Fibroblast of villous mesenchyme (primary cell): ENCODE data around the gene CLEC9A. TPM values are rescaled to one million over a fixed set of nuclear protein-coding genes. Genes with fewer than 3 reads are reported as not detected.

Experiments used
- DNase-seq: peaks from one replicate; pipeline ENCODE4 v3.0.0-alpha.2; 2010; ENCODE audit warnings: low read depth
- H3K4me3 ChIP-seq: 2 replicates; pipeline ENCODE4 v1.5.1; 2011; ENCODE audit warnings: low read depth, mild to moderate bottlenecking, low read length
- total RNA-seq: library from RNA; depleted of rRNA; stranded (reverse); fragments of >200 nt; gene quantifications from 2 replicates; pipeline ENCODE4 v1.2.3, GENCODE V29; 2012
- TF ChIP-seq, protein P1 (sequence below): IDR thresholded peaks from 2 replicates; pipeline ENCODE4 v1.5.1; 2012; ENCODE audit warnings: low read depth, mild to moderate bottlenecking, low read length; ENCODE audit not compliant: insufficient read depth

The CLEC9A gene
- total RNA-seq, 1 donor, result not detected

DNA sequence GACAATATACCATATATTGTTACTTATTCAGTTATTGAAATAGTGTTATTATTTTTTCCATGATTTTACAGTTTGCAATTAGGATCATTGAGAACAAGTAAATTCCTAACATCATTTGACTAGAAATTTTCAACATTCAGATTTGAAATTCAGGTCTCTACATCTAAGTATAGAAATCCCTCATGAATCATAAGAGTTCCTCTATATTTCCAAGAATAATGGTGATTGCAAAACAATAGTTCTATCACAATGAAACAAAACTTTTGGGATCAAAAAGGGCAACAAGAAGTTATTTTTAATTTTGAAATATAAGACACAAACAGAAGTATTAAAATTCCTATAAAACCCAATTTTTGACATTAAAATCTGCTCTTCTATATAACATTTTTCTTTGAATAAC lies 57.5 kb downstream of the CLEC9A start:
- DNase-seq, result no peak
- TF ChIP-seq, protein P1, sequence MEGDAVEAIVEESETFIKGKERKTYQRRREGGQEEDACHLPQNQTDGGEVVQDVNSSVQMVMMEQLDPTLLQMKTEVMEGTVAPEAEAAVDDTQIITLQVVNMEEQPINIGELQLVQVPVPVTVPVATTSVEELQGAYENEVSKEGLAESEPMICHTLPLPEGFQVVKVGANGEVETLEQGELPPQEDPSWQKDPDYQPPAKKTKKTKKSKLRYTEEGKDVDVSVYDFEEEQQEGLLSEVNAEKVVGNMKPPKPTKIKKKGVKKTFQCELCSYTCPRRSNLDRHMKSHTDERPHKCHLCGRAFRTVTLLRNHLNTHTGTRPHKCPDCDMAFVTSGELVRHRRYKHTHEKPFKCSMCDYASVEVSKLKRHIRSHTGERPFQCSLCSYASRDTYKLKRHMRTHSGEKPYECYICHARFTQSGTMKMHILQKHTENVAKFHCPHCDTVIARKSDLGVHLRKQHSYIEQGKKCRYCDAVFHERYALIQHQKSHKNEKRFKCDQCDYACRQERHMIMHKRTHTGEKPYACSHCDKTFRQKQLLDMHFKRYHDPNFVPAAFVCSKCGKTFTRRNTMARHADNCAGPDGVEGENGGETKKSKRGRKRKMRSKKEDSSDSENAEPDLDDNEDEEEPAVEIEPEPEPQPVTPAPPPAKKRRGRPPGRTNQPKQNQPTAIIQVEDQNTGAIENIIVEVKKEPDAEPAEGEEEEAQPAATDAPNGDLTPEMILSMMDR, result no peak
- no peak overlapping the region for H3K4me3 ChIP-seq

DNA sequence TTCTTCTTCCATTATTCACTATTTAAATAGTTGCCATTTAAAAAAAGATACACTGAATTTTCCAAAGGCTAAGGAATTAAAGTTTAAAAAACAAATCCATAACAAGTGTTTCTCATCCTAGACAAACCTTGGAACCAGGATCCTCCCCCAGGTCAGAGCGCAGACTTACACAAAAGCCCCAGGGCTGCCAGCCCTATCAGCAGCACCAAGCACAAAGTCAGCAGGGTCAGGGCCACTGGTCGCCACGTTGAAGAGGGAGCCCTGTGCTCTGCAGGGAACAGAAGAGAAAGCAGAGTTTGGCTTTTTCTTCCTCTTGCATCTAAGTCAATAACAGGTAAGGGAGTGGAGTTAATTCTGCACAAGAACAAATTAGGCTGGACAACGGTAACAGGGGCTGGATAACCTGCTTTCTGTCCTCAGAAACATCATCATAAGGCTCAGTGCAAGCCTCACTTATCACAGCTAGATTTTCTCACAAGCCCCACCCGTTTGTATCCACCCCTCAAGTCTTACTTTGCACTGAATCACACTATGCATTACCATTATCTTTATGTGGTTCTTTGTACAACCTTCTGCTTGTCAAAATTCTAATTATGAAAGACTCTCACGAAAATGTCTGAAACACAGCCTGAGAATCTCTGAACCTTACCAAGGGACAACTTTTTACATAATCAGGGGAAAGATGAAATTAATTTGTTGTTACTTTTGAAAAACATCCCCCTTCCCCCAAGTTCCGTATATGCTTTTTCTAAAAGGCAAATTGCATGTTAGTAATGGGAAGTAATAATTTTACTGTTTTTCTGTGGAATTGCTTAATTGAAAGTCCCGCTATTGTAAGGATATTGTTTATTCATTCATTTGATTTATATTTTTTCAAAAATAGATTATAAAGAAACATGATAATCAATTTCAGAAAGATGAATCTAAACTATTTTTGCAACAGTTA lies 58.7 kb downstream of the CLEC9A start:
- TF ChIP-seq, protein P1, result no peak
- DNase-seq, result no peak

DNA sequence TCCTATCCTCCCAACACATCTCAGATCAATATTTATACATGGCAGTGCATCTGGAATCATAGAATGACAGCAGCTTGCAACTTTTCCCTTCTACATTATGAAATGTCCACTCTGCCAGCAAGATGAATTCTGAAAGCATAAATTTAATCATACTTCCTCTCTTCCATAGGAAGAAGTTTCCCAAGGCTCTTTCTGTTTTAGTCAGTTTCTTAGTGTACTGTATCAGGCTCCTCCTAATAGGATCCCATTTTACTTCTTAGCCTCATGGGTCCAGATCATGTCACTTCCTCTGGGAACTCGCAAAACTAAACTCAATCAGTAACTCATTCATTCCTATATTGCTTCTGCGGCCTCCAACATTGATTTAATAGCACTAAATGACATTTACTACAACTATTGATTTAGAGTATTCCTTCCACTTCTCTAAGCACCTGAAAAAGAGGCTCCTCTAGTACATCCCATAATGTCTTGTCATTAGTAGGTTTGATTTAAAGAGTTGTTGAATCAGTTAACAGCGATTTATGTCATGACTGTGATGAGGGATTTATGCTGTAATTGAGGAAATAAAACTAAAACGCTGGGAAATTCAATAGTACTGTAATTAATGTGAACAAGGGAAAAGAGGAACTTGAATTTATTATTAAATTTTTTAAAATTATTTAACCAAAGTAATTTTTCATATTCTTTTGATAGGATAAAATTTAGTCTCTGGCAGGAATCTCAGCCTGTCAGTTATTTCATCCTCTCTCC lies 64.3 kb downstream of the CLEC9A start:
- no peak overlapping the region for H3K4me3 ChIP-seq
- no peak for DNase-seq
- TF ChIP-seq, protein P1, result no peak

More for the DNA sequence above, 58.7 kb downstream of the CLEC9A start:
- no peak overlapping the region for H3K4me3 ChIP-seq

- DNase-seq, result no peak
- H3K4me3 ChIP-seq, result no peak overlapping the region
- TF ChIP-seq, protein P1, result no peak
These were observed 65.5 kb downstream of the CLEC9A start for GRCh38 chr12:10095971-10096370.

GRCh38 chr12:10097521-10097920 lies 67.0 kb downstream of the CLEC9A start:
- DNase-seq, result peak; percentile 38
- no peak overlapping the region for H3K4me3 ChIP-seq
- TF ChIP-seq, protein P1, result no peak

DNA sequence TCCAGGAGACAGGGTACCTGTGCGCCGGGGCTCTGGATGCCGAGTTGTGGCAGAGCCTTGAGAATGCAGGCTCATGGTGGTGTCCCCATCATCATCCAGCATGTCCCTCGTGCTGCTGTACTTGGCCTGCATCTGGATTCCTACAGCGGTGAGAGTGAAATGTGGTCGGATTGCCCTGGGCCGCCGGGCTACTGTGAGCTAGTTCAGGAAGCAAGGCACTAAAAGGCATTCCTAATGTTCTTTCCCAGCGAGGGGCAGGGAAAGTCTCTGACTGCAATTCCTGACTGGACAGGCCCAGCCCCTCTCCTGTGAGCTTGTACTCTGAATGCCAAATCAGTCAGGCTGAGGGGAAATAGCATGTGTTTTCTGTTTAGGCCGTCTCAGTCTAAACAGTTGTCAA lies 68.3 kb downstream of the CLEC9A start, which contains the start of gene CLEC1A:
Gene CLEC1A (minus strand): TSS at position 195 of the 400 bp plus-strand sequence. CDS start 63 bp downstream, at position 132.
- H3K4me3 ChIP-seq, result no peak within 1 kb of the TSS
- TF ChIP-seq, protein P1, result no peak
- no peak for DNase-seq
